Activated naive CD8-positive, alpha-beta T cell treated with anti-CD3 and anti-CD28 coated beads for 36 hours (primary cell): ENCODE data around the gene ELOVL5. TPM values are rescaled to one million over a fixed set of nuclear protein-coding genes. Genes with fewer than 3 reads are reported as not detected.

Experiments used
- DNase-seq: peaks from one replicate; pipeline ENCODE4 v3.0.0; 2021
- H3K27ac Mint-ChIP-seq: one replicate; pipeline ENCODE4 v1.8.0; 2022; ENCODE audit warnings: mild to moderate bottlenecking, moderate library complexity, mixed read lengths
- H3K27me3 Mint-ChIP-seq: one replicate; pipeline ENCODE4 v1.8.0; 2022; ENCODE audit warnings: mild to moderate bottlenecking, mixed read lengths
- H3K36me3 Mint-ChIP-seq: one replicate; pipeline ENCODE4 v1.8.0; 2021; ENCODE audit warnings: mild to moderate bottlenecking, mixed read lengths
- H3K4me1 Mint-ChIP-seq: one replicate; pipeline ENCODE4 v1.8.0; 2021; ENCODE audit warnings: mixed read lengths
- H3K4me3 Mint-ChIP-seq: one replicate; pipeline ENCODE4 v1.8.0; 2022; ENCODE audit warnings: mild to moderate bottlenecking, moderate library complexity, mixed read lengths
- H3K9me3 Mint-ChIP-seq: one replicate; pipeline ENCODE4 v1.8.0; 2022; ENCODE audit warnings: mixed read lengths
- total RNA-seq, 2 experiments: library from RNA; stranded (reverse); gene quantifications; one replicate each; pipeline ENCODE4 v1.2.3, GENCODE V29; 2021

ELOVL5 gene
- total RNA-seq, 2 experiments from 2014 or later = 86.2 to 88.3 TPM

DNA sequence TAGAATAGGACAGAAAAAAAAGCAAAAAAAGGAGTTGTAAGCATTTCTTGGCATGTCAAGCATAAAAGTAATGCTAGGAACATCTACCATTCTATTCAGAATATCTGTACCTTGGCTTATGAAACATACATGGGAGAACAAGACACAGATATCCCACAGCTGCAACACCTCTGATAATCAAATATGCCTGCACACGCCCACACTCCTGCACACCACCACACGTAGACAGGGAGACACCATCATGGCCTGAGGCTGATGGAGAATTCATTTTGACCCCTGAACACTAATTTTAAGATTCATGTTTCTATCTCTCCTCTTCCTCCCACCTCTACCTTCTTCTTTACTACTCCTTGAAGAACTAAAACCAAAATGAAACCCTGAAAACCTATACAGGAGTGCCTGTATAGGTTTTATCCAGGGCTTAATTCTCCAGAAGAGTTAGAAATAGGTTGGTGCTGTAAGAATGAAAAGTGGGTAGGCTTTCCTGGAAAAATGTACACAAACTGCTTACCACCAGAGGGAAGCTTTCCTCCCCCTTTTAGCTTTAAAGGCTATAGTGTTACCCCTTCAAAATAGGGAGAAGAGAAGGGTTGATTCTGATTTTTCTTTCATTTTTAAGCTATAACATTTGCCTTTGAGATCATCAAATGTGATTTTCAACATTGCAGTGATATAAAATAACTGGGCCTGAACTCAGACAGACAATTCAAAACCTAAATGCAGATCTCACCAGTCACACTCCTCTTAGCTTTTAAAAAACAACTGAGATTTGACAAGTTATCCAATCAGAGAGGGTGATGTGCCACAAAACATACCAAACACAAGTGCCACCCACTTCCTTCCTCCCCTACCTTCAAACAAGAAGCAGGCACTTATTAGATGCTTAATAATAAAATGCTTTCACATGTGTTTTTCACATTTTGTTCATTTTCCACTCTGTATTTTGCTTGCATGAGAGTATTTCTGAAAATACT, 57.9 kb downstream of the ELOVL5 start:
- no peak for DNase-seq
- no peak overlapping the region for H3K4me3 Mint-ChIP-seq

DNA sequence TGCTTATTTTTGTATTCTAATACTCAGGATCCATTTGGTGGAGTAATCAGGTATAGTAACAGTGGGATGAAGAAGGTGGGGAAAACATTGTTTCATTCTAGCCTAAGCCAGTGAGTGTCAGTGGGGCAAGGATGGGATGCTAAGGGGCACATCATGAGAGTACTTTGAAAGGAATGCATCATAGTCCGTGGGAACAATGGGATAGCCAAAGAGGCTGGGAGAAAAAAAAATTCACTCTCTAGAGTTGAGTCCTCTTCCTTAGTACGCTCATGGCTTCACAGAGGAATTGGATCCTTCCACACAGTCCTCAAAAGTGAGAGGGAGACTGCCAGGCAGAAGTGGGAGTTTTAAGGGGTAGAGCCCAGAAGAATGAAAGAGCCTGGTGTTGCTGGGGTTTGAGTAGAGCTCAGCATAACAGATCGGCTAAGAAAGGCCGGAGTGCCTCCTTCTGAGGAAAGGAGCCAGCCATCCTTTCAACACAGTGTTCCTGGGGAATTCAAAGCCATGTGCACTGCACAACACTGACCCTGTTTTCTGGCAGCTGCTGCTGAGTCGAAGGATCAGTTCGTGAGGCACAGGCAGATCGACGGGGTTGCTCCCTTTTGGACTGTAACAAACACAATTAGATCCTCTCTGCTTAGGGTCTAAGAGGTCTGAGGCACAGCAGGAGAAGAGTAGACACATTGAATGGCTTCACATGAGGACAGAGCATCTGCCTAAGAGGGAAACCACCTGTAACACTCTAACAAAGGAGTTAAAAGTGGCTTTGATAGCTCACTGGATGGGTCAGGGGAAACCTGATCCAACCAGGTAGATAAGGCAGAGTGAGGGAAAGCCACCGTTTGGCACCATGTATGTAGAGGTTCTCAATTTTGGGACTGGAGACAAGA, 61.2 kb downstream of the ELOVL5 start:
- no peak overlapping the region for H3K27ac Mint-ChIP-seq

More for the DNA sequence above, 57.9 kb downstream of the ELOVL5 start:
- no peaks in the 10 kb centered on the region for H3K9me3 Mint-ChIP-seq
- peak overlapping the region; percentile 71 for H3K27ac Mint-ChIP-seq
- peaks cover 33% of the 10 kb centered on the region for H3K36me3 Mint-ChIP-seq
- H3K27me3 Mint-ChIP-seq = no peaks in the 10 kb centered on the region
- H3K4me1 Mint-ChIP-seq = peaks cover 31% of the 10 kb centered on the region

DNA sequence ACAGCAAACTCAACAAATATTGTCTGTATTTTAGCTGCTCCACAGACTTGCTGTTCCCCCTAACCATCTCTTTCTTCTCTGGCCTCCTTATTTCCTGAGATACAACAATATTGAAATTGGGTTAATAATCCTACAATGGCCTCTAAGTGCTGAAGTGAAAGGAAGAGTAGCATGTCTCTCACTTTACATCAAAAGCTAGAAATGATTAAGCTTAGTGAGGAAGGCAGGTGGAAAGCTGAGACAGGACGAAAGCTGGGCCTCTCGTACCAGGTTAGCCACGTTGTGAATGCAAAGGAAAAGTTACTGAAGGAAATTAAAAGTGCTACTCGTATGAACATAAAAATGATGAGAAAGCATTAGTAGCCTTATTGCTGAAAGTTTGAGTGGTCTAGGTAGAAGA, 63.8 kb downstream of the ELOVL5 start:
- Mint-ChIP-seq H3K4me3 (no peak overlapping the region), H3K9me3 (no peaks in the 10 kb centered on the region), H3K27me3 (no peaks in the 10 kb centered on the region), H3K27ac (peak overlapping the region; percentile 12), H3K4me1 (peaks cover 21% of the 10 kb centered on the region), H3K36me3 (peaks cover 47% of the 10 kb centered on the region)
- no peak for DNase-seq

More for the DNA sequence above, 61.2 kb downstream of the ELOVL5 start:
- Mint-ChIP-seq H3K4me3 (no peak overlapping the region), H3K36me3 (peaks cover 35% of the 10 kb centered on the region), H3K9me3 (no peaks in the 10 kb centered on the region), H3K27me3 (no peaks in the 10 kb centered on the region), H3K4me1 (peaks cover 29% of the 10 kb centered on the region)
- DNase-seq = no peak

DNA sequence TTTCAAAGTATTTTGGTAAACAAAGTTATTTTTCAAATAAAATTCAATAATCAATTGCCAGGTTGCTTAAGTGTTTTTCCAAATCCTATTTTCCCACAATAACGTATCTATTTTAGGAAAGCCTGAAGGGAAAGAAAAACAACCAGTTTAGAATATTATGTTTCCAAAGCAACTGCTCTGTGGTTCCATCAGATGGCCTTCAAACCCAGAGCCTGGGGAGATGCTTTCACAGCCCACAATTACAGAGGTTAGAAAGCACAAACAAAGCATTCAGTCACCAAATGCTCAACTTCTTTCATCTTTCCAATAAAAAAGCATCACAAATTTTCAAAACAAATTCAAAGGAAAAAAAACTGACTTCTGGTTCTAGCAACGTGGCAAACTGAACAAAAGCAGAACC, 66.0 kb downstream of the ELOVL5 start:
- Mint-ChIP-seq H3K4me3 (no peak overlapping the region), H3K4me1 (peaks cover 19% of the 10 kb centered on the region), H3K27me3 (no peaks in the 10 kb centered on the region), H3K27ac (no peak overlapping the region), H3K9me3 (no peaks in the 10 kb centered on the region), H3K36me3 (peaks cover 49% of the 10 kb centered on the region)
- no peak for DNase-seq

DNA sequence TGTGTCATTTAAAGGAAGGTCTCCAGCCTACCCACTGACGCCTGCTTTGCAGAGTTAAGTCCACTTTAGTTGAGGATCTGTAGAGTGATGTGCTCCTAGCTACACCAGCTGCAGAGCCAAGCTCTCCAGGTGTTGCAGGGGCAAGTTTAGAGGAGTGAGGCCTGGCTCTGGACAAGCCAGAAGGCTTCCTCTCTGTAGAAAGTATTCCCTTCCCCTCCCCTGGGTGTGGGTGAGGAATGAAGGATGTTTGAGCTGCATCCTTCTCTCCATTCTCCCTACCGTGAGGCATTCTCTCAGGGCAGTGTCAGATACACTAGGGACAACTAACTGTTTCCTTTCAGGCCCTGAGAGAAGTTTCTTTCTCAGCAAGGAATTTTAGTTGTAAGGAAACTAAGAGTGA, 66.5 kb downstream of the ELOVL5 start:
- Mint-ChIP-seq H3K36me3 (peaks cover 49% of the 10 kb centered on the region), H3K27ac (no peak overlapping the region), H3K4me1 (peaks cover 19% of the 10 kb centered on the region), H3K27me3 (no peaks in the 10 kb centered on the region), H3K4me3 (no peak overlapping the region), H3K9me3 (no peaks in the 10 kb centered on the region)
- DNase-seq = no peak

DNA sequence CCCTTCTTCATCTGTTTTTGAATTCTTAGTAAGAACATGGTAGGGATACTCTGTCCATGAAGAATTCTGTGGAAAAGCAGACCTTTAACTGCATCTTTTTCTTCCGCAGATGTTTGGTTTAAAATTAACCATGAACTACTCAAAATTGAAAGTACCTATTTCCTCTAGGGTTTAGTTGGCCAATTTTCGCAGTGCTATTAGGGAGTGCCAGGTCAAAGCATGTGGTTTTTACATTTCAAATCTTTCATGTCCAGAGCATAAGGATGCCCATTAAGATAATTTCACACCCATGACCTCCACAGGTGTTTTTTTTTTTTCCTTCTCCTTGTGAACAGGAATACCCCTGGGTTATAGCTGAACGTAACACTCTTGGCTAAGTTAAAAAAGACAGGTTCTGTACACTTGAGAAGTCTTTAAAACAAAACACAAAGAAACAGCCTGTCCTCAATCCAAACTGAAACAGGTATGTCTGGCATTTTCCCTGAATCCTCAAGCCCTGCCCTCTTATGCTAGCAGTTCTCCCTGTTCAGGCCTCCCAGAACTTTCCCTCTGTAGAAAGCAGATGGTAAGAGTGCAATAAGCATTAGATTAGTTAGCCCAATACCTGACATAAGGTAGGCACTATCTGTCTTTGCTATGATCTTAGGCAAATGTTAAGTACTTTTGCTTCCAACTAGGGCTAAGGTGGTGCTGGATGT, 67.1 kb downstream of the ELOVL5 start:
- Mint-ChIP-seq H3K4me1 (peaks cover 19% of the 10 kb centered on the region), H3K27me3 (no peaks in the 10 kb centered on the region), H3K27ac (no peak overlapping the region), H3K9me3 (no peaks in the 10 kb centered on the region), H3K4me3 (no peak overlapping the region), H3K36me3 (peaks cover 49% of the 10 kb centered on the region)
- no peak for DNase-seq

DNA sequence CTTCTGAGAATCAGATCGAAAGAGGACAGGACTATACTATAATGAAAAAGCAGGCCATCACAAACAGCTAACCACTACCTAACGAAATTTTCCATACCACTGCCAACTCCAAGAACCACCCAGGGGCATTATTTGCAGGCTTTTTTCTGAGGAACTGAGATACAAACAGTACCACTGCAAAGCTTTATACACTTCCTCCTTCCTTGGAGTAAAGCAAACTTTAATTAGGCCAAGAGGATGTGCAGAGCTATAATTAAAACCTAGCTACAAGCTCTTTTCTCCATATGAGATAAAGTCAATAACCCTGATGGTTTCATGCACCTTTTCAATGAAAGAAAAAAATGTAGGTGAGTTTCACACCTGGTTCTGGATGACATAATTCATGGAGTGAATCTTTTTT, 68.5 kb downstream of the ELOVL5 start:
- no peaks in the 10 kb centered on the region for H3K9me3 Mint-ChIP-seq

DNA sequence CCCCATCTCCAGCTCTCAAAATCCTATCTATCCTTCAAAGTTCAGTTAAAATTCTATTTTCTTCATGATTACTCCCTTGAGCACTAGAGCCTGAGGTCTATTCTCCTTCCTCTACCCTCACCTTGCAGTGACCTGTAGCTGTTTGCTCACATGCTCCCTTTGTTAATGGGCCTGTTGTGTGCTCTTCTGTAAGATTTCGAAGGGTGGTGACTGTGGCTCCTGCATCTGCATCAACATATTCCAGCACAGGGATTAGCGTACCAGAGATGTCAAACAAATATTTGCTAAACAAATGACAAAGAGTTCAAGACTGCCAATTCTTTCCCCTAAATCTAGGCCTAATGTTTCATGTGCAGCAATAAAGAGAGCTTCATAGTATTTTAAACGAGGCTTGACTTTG, 69.5 kb downstream of the ELOVL5 start:
- peaks cover 47% of the 10 kb centered on the region for H3K36me3 Mint-ChIP-seq
- no peaks in the 10 kb centered on the region for H3K27me3 Mint-ChIP-seq
- peaks cover 13% of the 10 kb centered on the region for H3K4me1 Mint-ChIP-seq
- H3K9me3 Mint-ChIP-seq = no peaks in the 10 kb centered on the region
- no peak overlapping the region for H3K27ac Mint-ChIP-seq
- DNase-seq = no peak
- H3K4me3 Mint-ChIP-seq = no peak overlapping the region

More for the DNA sequence above, 68.5 kb downstream of the ELOVL5 start:
- no peak for DNase-seq
- Mint-ChIP-seq H3K36me3 (peaks cover 48% of the 10 kb centered on the region), H3K27ac (peak overlapping the region; percentile 20), H3K4me1 (peaks cover 18% of the 10 kb centered on the region), H3K27me3 (no peaks in the 10 kb centered on the region), H3K4me3 (no peak overlapping the region)

DNA sequence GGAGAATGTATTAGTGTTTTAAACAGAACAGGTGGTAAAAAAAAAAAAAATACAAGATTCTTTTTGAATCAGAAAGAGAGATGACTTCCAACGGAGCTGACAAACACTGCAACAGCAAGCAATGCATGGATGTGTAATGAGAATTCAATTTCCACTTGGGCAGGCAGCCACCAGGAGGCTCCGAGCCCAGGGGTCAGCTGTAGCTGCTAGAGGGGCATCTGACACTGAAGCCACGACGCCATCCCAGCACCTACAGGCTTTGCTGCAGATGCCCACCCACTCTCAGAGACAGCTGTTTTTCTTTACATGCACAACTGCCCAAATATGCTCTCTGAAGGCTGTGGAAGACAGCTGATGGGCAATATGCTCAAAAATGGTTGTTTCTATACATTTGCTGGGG, 75.4 kb downstream of the ELOVL5 start:
- peaks cover 40% of the 10 kb centered on the region for H3K36me3 Mint-ChIP-seq
- H3K4me3 Mint-ChIP-seq = no peak overlapping the region
- H3K27me3 Mint-ChIP-seq = no peaks in the 10 kb centered on the region
- DNase-seq = no peak
- no peak overlapping the region for H3K27ac Mint-ChIP-seq
- no peaks in the 10 kb centered on the region for H3K9me3 Mint-ChIP-seq
- peaks cover 3% of the 10 kb centered on the region for H3K4me1 Mint-ChIP-seq

DNA sequence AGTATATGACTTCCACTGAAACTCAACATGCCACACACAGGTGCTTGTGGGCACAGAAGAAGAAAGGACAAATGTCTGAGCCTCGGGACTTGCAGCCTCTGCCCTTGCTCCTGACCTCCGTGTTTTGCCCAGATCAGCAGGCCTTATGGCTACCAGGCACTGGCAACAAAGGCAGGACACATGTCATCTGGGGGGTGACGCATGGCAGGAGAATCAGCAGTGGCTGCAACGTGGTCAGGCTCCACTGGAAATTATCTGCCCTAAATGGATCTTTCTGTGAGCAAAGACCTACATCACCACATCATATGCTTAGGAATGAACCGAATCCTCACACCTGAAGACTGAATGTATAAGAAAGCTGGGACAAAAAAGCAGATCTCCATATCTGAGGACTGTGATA, 78.9 kb downstream of the ELOVL5 start:
- Mint-ChIP-seq H3K27me3 (no peaks in the 10 kb centered on the region), H3K9me3 (no peaks in the 10 kb centered on the region), H3K4me1 (peaks cover 3% of the 10 kb centered on the region), H3K27ac (no peak overlapping the region), H3K4me3 (no peak overlapping the region), H3K36me3 (peaks cover 47% of the 10 kb centered on the region)
- DNase-seq = no peak

DNA sequence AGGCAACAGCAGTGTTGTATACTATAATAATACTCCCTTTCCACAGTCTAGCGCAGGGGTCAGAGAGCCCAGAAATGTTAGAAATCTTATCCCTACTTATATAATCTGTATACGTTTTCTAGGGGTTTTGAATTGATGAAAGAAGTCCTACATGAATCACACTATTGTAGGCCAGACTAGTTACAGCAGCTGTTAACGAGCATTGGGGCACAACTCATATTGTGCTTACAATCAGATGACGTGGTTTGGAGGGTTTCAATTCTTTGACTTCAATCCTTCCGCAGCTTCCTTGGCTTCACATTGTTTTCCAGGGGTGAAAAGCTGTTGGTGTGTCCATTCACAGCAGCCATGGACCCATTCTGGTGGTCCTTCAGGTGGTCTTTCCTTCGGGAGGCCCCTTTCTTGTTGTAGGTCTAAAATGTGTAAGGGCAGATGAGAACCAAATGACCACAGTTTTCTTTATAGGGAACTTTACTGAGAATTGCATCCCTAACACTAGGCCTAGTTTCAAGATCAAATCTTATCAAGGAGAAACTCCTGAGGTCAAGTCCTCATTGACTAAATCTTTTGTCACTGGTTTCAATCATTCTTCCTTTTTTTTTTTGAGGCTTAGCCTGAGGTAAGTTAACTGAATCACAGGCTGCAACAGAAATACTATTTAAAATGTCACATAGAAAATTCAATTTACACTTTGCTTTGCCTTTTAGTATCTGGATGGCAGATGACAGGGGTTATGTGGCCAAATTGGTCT, 79.7 kb downstream of the ELOVL5 start:
- Mint-ChIP-seq H3K9me3 (no peaks in the 10 kb centered on the region), H3K4me3 (no peak overlapping the region), H3K27ac (no peak overlapping the region), H3K4me1 (peaks cover 3% of the 10 kb centered on the region), H3K36me3 (peaks cover 46% of the 10 kb centered on the region), H3K27me3 (no peaks in the 10 kb centered on the region)
- no peak for DNase-seq

DNA sequence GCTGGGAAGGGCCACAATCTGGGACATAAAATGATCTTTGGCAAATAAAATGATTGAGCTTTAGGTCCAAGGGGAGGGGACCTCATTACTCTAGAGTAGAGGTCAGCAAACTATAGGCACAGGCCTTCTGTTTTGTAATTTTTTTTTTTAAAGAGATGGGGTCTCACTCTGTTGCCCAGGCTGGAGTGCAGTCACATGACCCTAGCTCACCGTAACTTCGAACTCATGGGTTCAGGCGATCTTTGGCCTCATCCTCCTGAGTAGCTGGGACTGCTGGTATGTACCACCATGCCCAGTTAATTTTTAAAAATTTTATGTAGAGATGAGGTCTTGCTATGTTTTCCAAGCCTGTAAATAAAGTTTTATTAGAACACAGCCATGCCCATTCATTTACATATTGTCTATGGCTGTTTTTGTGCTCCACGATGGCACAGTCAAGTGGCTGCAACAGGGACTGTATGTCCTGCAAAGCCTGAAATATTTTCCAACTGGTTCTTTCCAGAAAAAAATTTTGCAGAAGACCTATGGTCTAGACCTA, 82.1 kb downstream of the ELOVL5 start:
- no peaks in the 10 kb centered on the region for H3K9me3 Mint-ChIP-seq
- H3K36me3 Mint-ChIP-seq = peaks cover 53% of the 10 kb centered on the region
- no peak overlapping the region for H3K27ac Mint-ChIP-seq
- peaks cover 3% of the 10 kb centered on the region for H3K4me1 Mint-ChIP-seq
- H3K27me3 Mint-ChIP-seq = no peaks in the 10 kb centered on the region
- no peak overlapping the region for H3K4me3 Mint-ChIP-seq
- no peak for DNase-seq

DNA sequence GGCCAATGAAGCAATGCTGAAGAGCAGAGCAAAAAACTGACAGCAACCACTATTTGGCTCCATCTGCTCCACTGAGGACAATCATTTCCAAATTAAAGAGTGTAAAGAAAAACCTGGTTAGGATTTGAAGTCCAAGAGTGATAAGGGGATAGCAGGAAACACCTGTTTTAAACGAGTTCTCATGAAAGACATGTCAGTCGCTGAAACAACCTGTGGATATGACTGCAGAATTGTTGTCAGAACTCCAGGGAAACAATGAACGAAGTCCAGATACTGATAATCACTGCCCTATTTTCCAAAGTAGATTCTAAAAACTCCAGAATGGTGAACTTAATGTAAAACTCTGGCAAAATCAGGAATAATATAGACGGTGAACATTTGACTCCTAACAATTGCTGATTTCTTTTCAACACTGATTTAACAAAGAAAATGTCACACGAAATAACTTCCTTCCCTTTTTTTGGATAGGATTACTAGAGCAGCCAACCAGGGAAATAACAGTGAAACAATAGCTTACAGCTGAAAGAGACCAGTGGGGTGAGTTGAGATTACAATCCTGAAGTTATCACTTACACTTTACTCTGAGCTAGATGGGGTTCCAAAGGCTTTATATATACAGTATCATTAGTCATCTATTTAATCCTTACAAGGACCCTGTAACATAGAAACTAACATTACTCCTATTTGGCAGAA, 83.7 kb downstream of the ELOVL5 start:
- peaks cover 59% of the 10 kb centered on the region for H3K36me3 Mint-ChIP-seq
- no peaks in the 10 kb centered on the region for H3K27me3 Mint-ChIP-seq
- no peak overlapping the region for H3K27ac Mint-ChIP-seq
- H3K9me3 Mint-ChIP-seq = no peaks in the 10 kb centered on the region
- no peak overlapping the region for H3K4me3 Mint-ChIP-seq
- H3K4me1 Mint-ChIP-seq = peaks cover 3% of the 10 kb centered on the region
- DNase-seq = no peak
